ENCODE measurements around the gene TUBGCP3.
"Not testable (repeated sequence)": the region's sequence is repeated elsewhere in the genome, so short reads cannot be mapped to it uniquely, and the experiment has no call there.

TUBGCP3 gene

DNA sequence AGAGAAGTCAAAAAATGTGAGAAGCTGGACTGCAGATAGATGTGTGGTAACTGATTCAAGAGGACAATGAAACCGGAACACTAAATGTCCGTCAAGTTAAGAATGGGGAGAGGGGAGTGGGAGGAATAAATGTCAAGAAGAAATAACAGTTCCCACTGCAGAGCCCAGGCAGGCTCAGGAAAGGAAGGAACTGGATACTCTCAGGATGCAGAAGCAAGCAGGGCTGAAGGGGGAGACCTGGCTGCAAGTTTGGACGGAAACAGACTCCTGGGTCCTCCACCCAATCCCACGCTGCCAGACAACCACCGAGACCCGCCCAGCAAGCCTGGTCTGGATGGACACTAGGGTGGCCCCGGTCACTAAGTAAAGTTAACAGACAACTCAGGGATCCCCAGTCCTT is 18.1 kb downstream of the TUBGCP3 start:
- no peak for TF ChIP-seq PAX5 (IDR thresholded peaks at IDR 0.05; ENCODE audit: insufficient read depth, low read length, severe bottlenecking)
- no peak for TF ChIP-seq SPI1 (IDR thresholded peaks at IDR 0.05; ENCODE audit: low read depth, low read length)
- FAIRE-seq = no peak
- DNase-seq (ENCODE audit: insufficient read length, low spot score) = no peak

DNA sequence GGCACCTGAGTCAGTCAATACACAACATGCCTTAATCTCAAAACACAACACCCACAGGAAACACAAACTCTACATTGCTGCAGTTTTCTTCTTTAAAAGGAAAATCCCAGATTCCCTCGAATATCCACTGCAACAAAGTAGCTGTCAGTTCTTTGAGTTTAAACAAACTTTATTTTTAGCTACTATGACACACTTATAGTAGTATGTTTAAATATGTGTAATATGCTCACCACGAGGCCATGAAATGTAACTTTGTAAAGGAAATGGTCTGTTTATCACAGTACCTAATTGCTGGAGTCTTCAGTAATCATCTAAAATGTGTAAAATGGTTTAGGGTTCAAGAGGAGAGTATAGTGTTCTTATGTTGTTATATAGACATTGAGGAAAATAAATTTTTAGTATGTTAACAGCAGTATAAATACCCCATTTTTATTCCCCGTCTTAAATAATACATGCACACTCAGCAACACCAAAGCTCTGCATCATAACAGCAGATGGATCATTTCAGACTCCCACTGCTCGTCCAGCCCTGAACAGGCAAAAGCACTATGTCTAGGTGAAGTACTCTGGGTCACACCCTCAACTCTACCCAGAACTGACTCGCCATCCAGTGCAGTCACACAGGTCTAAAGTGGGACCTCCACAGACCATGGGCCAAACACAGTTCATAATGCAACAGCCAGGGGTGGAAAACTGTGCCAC is 20.6 kb downstream of the TUBGCP3 start:
- DNase-seq (ENCODE audit: insufficient read length, low spot score) (no peak), FAIRE-seq (no peak)
- TF ChIP-seq POU2F2 (IDR thresholded peaks at IDR 0.05; ENCODE audit: low read depth, low read length) = no peak
- TF ChIP-seq TAF1 (IDR thresholded peaks at IDR 0.05; ENCODE audit: low read depth, low read length) = no peak
- no peak for TF ChIP-seq PAX5 (IDR thresholded peaks at IDR 0.05; ENCODE audit: insufficient read depth, low read length, severe bottlenecking)
- TF ChIP-seq POLR2A (IDR thresholded peaks at IDR 0.05; ENCODE audit: low read depth, low read length) = no peak
- TF ChIP-seq SPI1 (IDR thresholded peaks at IDR 0.05; ENCODE audit: low read depth, low read length) = no peak

DNA sequence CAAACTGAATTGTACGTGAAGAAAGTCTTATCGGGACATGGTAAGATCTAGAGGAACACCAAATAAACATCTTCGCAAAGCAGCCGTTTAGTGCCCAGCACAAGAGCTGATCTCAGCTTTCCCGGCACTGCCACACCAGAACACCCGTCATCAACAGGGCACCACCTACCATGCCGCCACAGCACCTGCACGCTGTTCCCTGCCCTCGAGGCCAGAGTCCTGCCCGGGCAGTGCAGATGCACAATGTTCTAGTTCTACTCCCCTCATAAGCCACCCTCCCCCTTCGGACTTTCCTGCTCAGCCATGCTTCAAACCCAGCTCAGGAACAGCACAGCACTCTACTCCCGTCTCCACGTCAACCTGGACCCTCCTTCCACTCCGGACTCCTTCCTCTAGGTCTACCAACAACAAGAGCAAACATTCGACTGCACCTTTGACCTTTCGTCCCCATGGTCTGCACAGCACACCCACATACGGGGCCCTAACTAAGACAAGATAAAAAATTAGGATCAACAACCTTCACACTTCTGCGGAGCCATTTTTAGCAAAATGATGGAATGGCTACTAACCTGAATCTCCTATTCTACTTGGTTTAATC is 25.1 kb downstream of the TUBGCP3 start:
- TF ChIP-seq SPI1 (IDR thresholded peaks at IDR 0.05; ENCODE audit: low read depth, low read length) = no peak
- no peak for TF ChIP-seq POLR2AphosphoS5 (IDR thresholded peaks at IDR 0.05; ENCODE audit: low read depth, low read length)
- no peak for TF ChIP-seq PAX5 (IDR thresholded peaks at IDR 0.05; ENCODE audit: insufficient read depth, low read length, severe bottlenecking)
- no peak for TF ChIP-seq TAF1 (IDR thresholded peaks at IDR 0.05; ENCODE audit: low read depth, low read length)
- TF ChIP-seq POU2F2 (IDR thresholded peaks at IDR 0.05; ENCODE audit: low read depth, low read length) = no peak
- no peak for TF ChIP-seq POLR2A (IDR thresholded peaks at IDR 0.05; ENCODE audit: low read depth, low read length)
- FAIRE-seq = no peak
- DNase-seq (ENCODE audit: insufficient read length, low spot score) = no peak

DNA sequence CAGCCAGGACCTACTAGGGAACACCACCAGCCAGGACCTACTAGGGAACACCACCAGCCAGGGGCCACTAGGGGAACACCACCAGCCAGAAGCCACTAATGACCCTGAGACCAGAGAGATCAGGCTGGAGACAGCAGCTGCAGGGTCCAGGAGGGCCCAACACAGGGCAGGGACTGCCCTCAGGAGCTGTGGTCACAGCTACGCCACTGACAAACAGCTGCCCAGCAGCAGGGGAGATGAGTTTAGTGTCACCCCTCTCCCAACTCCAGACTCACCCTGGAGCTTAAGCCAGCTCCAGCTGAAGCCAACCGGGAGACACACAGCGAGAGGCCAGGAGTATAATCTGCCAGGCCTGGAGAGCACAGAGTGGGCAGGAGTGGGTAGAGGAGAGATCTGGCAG is 25.7 kb downstream of the TUBGCP3 start:
- FAIRE-seq = no peak
- TF ChIP-seq POLR2AphosphoS5 (IDR thresholded peaks at IDR 0.05; ENCODE audit: low read depth, low read length) = no peak
- TF ChIP-seq POU2F2 (IDR thresholded peaks at IDR 0.05; ENCODE audit: low read depth, low read length) = no peak
- no peak for TF ChIP-seq POLR2A (IDR thresholded peaks at IDR 0.05; ENCODE audit: low read depth, low read length)
- TF ChIP-seq SPI1 (IDR thresholded peaks at IDR 0.05; ENCODE audit: low read depth, low read length) = no peak
- TF ChIP-seq TAF1 (IDR thresholded peaks at IDR 0.05; ENCODE audit: low read depth, low read length) = no peak
- no peak for TF ChIP-seq PAX5 (IDR thresholded peaks at IDR 0.05; ENCODE audit: insufficient read depth, low read length, severe bottlenecking)

DNA sequence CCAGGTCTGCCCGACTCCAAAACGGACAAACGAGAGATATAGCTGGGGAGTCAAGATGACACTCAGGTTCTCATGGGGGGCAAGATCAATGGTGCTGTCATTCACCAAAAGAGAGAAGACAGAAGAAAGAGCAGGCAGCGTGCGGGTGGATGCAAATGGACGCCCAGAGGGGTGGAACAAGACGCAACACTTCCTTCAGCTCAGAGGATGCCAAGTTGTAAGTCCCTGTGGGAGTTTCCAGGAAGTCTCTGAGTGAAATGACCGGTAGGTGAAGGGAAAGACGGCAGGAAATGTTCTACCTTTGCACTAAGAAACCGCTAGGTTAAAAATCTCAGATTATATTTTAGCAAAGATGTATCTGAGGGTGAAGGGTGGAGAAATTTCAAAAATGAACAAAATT is 26.5 kb downstream of the TUBGCP3 start:
- TF ChIP-seq PAX5 (IDR thresholded peaks at IDR 0.05; ENCODE audit: insufficient read depth, low read length, severe bottlenecking) (no peak), TAF1 (IDR thresholded peaks at IDR 0.05; ENCODE audit: low read depth, low read length) (no peak), SPI1 (IDR thresholded peaks at IDR 0.05; ENCODE audit: low read depth, low read length) (no peak), POLR2AphosphoS5 (IDR thresholded peaks at IDR 0.05; ENCODE audit: low read depth, low read length) (no peak)
- no peak for FAIRE-seq
- DNase-seq (ENCODE audit: insufficient read length, low spot score) = no peak

More for the DNA sequence above, 25.7 kb downstream of the TUBGCP3 start:
- DNase-seq (ENCODE audit: insufficient read length, low spot score) = no peak

DNA sequence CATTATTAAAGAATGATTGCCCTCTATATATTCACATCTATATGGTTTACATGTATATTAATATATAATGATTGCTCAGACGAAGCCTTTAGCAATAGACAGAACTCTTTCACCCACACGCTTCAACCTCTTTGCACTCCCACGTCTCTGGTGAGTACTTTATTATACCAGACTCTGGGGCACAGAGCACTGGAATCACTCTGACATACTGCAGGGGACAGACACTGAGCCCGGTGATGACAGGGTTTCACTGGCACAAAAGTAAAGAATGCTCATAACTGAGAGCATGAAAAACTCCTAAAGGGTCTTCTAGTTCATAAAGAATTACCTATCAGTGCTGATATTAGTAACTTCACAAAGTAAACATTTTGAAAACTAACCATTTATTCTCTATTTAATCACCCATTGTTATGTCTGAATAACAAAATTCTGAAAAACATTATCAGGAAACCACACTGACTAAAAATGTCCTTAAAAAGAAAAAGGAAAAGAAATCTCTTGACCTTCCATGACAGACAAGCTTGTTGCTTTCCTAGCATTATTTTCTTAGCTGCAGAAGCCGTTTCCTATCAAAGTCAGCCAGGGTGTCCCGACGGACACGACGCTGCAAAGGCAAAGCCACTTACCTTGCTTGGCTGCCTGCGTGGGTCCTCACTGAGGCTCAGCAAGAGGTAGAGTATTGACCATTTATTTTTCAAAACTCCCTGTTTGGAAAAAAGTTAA is 29.1 kb downstream of the TUBGCP3 start:
- FAIRE-seq = no peak
- no peak for DNase-seq (ENCODE audit: insufficient read length, low spot score)
- TF ChIP-seq SPI1 (IDR thresholded peaks at IDR 0.05; ENCODE audit: low read depth, low read length) = no peak
- TF ChIP-seq TAF1 (IDR thresholded peaks at IDR 0.05; ENCODE audit: low read depth, low read length) = no peak
- TF ChIP-seq POLR2A (IDR thresholded peaks at IDR 0.05; ENCODE audit: low read depth, low read length) = no peak
- no peak for TF ChIP-seq PAX5 (IDR thresholded peaks at IDR 0.05; ENCODE audit: insufficient read depth, low read length, severe bottlenecking)

DNA sequence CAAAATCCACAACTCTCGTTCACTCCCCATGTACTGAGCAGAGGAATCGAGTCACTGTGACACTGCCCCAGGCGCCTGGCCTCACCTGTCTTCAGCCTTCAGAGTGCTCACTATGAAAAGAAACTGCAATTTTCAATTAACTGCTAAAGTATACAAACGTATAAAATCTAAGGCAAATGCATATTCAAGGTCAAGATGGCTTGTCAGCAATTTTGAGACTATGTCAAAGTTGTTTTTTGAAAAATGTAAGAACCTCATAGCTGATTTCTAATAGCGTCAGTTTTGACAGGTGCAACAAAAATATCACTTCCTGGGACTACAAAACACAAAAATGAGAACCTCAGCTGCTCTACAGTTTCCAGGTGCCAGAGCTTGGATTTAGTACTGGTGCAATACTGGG is 31.4 kb downstream of the TUBGCP3 start:
- FAIRE-seq (no peak), DNase-seq (ENCODE audit: insufficient read length, low spot score) (no peak)

DNA sequence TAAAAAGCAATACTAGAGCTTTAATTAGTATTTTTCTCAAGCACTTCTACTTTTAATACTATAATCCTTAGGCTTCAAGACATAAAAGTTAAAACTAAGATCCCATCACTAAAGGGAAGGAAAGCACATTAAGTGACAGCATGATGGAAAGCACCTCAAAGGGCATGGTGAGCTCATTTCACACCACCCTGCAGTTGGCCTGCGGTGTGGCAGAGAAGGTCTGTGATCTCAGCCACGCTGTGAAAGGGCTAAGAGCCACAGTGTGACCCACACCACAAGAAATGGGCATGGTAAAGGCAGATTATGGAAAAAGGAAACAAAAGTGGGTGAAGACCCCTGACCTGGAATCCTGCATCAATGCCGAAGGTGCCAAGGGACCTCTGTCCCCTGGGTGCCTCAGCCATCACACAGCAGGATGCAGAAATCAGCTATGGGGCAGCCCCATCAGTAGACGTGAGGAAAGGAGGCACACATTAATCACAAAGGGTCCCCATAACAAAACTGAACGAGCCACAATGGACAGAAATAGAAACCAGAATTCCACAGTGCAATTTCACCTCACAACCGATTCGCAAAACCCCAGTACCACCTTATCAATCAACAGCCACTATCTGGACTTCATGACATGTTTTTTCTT is 33.6 kb downstream of the TUBGCP3 start:
- no peak for TF ChIP-seq POLR2AphosphoS5 (IDR thresholded peaks at IDR 0.05; ENCODE audit: low read depth, low read length)
- TF ChIP-seq TAF1 (IDR thresholded peaks at IDR 0.05; ENCODE audit: low read depth, low read length) = no peak
- TF ChIP-seq PAX5 (IDR thresholded peaks at IDR 0.05; ENCODE audit: insufficient read depth, low read length, severe bottlenecking) = no peak
- FAIRE-seq (no peak), DNase-seq (ENCODE audit: insufficient read length, low spot score) (no peak)

More for the DNA sequence above, 31.4 kb downstream of the TUBGCP3 start:
- TF ChIP-seq POU2F2 (IDR thresholded peaks at IDR 0.05; ENCODE audit: low read depth, low read length) (no peak), POLR2AphosphoS5 (IDR thresholded peaks at IDR 0.05; ENCODE audit: low read depth, low read length) (no peak), POLR2A (IDR thresholded peaks at IDR 0.05; ENCODE audit: low read depth, low read length) (no peak), PAX5 (IDR thresholded peaks at IDR 0.05; ENCODE audit: insufficient read depth, low read length, severe bottlenecking) (no peak), SPI1 (IDR thresholded peaks at IDR 0.05; ENCODE audit: low read depth, low read length) (no peak), TAF1 (IDR thresholded peaks at IDR 0.05; ENCODE audit: low read depth, low read length) (no peak)

DNA sequence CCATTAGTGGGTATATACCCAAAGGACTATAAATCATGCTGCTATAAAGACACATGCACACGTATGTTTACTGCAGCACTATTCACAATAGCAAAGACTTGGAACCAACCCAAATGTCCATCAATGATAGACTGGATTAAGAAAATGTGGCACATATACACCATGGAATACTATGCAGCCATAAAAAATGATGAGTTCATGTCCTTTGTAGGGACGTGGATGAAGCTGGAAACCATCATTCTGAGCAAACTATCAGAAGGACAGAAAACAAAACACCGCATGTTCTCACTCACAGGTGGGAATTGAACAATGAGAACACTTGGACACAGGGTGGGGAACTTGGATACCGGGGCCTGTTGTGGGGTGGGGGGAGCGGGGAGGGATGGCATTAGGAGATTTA is 39.0 kb downstream of the TUBGCP3 start:
- not testable (repeated sequence) for FAIRE-seq; DNase-seq (ENCODE audit: insufficient read length, low spot score)

DNA sequence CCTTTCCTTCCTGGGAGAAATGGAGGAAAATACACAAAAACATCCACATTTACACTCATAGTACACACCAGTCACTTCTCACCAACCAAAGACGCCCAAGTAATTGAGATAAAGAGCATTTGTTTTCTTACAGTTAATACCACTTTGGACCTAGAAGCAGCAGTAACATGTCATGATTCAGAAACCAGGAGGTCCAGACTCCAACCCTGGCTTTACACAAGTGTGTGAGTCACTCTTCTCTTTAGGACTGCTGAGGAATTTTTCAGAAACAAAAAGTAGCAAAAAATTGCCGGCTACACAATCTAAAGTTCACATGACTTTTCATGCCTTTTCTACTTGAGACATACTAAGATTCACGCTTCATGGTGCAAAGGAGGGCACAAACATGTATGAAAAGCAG is 42.1 kb downstream of the TUBGCP3 start:
- no peak for FAIRE-seq
- TF ChIP-seq TAF1 (IDR thresholded peaks at IDR 0.05; ENCODE audit: low read depth, low read length) (no peak), POU2F2 (IDR thresholded peaks at IDR 0.05; ENCODE audit: low read depth, low read length) (no peak), POLR2AphosphoS5 (IDR thresholded peaks at IDR 0.05; ENCODE audit: low read depth, low read length) (no peak), POLR2A (IDR thresholded peaks at IDR 0.05; ENCODE audit: low read depth, low read length) (no peak), PAX5 (IDR thresholded peaks at IDR 0.05; ENCODE audit: insufficient read depth, low read length, severe bottlenecking) (no peak), SPI1 (IDR thresholded peaks at IDR 0.05; ENCODE audit: low read depth, low read length) (no peak)
- DNase-seq (ENCODE audit: insufficient read length, low spot score) = no peak
